ENCODE data around the gene PFDN1.
A peak's percentile ranks its signal among the peaks of the same experiment; 100 is the strongest.

Gene PFDN1

DNA sequence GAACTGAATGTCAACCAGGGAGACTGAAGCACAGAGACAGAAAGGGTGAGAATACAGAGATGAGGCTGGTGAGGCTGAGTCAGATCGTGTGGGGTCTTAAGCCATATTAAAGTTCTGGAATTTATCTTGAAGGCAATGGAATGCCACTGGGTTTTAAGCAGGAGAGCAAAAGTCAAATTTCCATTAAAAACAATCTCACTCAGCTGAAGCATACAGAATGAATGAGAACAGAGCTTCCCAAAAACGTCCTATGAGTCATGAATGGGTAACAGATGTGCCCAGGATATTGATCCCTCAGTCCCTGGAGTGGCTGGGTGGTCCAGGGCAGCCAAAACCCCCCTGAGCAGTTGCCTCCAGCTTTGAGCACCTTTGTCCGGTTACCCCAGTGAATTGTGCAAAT, 44.9 kb downstream of the PFDN1 start:
- DNase-seq, result no peak

DNA sequence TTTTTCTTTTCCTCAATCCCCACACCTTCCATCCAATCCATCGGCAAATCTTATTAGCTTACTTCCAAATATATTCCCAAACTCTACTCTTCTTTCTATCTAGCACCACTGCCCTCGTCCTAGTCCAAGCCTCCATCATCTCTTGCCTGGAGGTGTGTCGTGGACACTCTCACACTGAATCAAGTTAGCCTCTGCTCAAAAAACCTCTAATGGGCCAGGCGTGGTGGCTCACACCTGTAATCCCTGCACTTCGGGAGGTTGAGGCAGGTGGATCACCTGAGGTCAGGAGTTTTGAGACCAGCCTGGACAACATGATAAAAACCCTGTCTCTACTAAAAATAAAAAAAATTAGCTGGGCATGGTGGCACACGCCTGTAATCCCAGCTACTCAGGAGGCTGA, 46.2 kb downstream of the PFDN1 start:
- no peak for DNase-seq

DNA sequence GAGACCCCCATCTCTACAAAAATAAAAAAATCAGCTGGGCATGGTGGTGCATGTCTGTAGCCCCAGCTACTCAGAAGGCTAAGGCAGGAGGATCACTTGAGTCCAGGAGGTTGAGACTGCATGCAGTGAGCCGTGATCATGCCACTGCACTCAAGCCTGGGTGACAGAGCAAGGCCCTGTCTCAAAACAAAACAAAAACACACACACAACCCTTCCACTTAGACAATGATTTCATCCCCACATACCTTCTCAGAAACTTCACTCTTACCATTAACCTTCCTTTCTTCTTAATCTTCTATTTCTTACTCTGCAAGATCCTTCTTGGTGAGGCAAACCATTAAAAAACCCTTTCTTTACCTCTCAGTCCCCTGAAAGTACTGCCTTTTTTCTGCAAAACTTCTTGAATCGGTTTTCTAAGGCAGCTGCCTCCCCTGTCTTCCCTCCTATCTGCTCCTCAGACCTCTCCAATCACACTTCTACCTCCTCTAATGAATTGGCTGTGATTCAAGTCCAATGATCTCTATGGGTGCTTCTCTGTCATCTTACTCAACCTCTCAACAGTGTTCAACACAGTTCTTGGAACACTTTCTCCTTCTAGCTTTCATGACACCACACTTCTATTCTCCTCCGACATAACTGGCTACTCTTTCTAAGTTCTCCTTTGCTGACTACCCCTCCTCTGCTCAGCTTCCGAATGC, 47.3 kb downstream of the PFDN1 start:
- DNase-seq, result no peak

DNA sequence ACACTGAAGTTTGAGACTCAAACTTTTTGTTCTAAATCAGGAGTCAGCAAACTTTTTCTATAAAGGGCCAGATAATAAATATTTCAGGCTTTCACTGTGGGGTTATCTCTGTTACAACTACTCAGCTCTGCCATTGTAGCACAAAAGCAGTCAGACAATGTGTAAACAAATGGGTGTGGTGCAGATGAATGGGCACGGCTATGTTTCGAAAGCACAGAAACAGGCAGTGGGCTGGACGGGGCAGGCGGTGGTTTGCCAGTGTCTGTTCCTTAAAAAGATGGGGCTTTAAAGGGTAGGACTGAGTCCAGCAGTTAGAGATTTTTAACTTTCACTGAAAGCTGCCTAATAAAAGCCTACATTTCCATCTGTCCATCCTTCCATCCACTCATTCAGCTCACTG, 48.9 kb downstream of the PFDN1 start:
- DNase-seq, result no peak

DNA sequence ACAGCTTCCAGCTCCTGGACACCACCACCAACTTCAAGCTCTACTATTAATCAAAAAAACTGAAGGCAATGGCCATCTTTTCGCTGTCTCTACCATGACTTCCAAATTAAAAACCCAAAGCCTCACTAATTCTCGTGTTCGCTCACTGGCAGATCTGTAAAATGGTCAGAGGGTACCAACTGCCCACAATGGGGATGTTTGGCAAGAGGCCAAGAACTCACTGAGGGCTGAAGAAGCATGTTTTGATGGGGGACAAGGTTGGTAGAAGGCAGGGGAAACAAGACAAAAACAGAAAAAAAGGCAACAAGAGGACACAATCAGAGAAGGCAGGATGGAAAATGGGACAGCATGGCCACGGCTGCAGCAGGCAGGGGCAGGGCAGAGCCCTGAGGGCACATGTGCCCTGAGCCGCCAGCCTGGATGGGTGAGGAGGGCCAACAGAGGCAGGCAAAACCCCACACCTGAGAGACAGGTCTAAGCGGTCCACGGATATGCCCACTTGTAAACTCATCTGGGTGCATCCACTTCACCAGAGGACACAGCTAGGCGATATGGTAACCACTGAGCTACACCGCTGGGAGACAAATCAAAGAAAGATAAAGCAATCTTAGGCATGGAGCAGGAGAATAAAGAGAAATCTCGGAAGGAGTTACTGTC, 50.3 kb downstream of the PFDN1 start:
- DNase-seq, result no peak

DNA sequence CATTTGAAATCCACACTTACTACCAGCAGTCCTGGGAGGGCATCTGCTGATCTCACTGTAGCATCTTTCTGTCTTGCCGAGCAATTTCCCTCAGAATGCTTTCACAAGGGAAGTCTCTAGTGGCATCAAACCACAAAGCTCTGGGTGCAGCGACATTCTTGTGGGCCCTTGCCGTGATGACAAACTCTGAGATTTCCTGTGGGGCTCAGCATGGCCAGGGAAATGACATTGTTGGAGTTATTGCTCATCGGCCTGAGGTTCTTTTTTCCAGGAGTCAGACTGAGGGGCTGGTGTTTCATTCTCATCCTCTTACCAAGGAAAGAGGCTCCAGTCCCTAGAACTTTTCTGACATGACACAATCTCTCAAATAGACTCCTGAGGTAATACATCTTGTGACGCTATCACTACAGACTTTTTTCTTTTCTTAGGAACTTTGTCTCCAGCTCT, 51.4 kb downstream of the PFDN1 start:
- peak; percentile 71 to 83 for DNase-seq

DNA sequence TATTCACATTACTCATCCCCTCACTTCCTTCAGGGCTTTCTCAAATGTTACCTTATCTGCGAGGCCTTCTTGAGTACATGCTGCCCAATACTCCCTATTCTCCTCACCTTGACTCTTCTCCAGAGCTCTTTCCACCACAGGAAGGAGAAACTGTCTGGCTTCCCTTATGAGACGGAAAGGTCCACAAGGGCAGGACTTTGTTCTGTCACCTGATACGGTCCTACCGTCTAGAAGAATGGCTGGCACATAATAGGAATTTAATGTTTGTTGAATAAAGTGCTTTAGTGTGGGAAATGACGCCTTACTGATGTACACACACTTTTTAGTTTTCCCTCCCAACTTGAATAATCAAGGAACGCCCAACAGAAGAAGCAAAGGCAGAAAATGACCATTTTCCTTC, 52.5 kb downstream of the PFDN1 start:
- no peak for DNase-seq

DNA sequence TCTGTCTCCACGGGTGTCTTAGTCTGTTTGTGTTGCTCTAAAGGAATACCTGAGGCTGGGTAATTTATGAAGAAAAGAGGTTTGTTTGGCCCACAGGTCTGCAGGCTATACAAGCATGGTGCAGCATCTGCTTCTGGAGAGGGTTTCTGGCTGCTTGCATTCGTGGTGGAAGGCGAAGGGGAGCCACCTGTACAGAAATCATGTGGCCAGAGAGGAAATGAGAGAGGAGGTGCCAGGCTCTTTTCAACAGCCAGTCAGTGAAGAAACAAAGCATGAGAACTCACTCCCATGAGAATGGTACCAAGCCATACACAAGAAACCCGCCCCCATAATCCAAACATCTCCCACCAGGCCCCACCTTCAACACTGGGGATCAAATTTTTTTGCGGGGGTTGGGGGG, 53.4 kb downstream of the PFDN1 start:
- DNase-seq, result no peak

DNA sequence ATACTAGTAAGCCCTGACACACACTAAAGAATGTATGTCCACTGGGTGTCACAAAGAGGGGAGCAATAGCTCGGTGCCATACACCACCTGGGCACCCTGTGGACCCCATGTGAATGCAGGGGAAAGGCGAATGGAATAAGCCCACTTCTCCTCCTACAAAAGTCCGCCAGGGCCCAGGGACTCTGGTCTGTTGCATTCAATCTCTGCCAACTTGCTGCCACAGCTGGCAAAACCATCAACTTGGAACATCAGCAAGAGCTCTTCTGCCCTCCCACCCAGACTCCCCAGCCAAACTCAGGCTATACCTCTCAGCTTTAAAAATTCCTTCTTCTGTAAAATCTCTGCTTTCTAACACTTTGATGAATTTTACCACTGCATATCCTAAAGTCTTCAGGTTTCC, 54.5 kb downstream of the PFDN1 start:
- DNase-seq, result no peak

DNA sequence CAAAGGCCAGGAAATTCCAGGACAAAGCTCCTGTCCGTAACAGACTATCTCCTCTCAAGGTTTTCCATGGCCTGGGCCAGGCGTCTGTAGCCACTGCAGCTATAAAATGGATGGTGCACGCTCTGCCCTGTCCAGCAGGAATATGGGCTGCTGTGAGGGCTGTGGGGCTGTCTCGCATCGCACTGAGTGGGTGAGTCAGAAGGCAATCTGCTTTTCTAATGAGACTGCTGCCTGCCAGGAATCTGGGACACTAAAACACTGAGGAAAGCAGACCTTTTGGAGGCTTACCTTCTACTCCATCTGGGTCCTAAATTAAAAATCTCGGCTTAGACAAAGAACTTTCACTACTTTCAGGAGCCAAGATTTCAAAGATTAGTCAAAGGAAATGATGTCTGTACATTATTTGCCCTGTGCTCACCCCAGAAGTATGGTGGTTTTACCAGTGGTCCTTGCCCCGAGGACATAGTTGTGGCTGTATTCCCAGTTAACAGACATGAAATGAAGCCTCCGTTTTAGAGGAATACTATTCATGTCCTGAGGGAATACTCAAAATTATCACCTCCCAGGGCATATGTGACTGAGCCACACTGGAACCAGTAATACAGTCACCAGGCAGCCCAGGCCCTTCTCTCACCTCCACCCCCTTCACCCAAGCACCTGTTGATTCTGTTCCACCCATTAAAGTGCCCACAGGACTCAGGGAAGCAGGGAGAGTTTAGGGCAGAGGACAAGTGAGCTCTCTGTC, 56.4 kb downstream of the PFDN1 start:
- no peak for DNase-seq

DNA sequence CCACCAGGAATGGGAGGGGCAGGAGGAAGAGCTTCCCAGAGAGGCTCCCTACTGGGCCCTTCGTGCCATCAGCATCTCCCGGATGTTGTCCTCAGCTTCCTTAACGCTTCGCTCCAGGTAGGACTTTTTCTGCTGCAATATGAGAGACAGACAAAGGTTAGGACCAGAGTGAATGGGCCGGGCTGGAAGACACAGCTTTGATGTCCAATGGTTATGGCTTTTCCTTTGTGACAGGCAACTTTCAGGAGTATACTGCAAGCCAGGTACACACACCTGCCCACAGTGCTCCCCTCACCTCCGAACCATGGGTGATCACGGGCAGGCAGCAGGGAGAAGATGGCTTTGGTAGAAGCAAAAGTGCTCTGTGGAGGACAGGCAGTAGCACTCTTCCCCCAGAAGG, 57.0 kb downstream of the PFDN1 start:
- DNase-seq, result no peak

DNA sequence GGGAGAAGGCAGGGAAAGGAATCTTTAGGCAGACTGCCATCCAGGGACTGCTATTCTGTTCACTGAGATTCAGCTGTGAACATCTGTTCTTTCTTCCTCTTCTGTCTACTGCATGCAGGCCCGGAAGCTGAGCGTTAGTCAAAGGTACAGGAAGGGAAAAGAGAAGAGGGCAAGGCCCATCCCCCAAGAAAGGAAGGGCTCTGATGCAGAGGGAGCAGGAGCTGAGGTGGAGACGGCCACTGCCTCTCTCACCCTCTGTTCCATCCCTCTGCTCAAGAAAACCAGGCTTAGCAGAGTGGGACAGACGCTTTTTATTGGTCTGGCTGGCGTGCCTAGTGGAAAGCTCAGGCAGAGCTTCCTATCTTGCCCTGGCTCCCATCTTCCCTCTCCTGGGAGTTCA, 57.6 kb downstream of the PFDN1 start:
- DNase-seq, result no peak

DNA sequence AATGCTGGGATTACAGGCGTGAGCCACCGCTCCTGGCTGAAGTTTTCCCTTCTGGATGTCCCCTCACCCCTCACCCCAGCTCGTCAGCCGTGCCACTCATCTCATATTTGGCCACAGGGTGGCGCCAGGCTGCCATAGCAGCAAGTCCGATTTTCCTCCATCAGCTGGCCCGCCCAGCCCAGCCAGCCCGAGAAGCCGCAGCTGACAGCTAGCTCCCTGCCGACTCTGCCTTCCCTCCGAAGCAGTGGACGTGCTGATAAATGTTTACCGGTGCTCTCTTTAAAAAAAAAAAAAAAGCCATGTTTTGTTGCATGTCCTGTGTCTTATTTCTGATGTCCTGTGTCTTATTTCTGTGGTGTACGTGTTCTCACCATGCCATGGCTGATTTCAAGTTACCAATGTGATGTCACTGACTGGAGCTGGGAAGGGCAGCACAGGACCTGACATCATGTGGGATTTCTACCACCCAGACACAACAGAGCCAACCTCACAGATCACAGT, 58.3 kb downstream of the PFDN1 start:
- DNase-seq, result peak; percentile 87 to 89

DNA sequence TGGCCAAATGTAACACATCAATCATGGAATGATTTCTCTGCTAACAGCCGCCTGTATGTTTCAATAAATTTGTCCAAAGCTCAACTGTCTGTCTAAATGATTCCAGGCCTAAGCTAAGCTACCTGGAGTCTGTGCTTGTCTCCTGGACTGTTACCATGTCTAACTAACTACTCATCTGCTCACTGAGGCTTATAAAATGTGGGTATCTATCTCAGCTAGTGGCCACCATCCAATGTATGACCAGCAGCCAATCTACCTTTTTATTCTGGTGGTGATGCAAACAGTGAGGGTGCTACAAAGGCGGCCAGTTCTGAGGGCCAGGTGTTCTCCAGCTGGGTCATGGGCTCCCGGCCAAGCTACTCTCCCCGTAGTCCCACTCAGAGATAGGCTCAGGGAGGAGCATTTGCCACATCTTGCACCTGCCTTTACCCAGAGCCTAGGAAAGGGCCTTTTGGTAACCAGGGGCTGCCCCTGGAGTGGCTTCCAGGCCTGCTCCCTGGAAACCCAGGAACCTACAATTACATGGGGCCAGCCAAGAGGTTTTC, 59.1 kb downstream of the PFDN1 start:
- no peak for DNase-seq

DNA sequence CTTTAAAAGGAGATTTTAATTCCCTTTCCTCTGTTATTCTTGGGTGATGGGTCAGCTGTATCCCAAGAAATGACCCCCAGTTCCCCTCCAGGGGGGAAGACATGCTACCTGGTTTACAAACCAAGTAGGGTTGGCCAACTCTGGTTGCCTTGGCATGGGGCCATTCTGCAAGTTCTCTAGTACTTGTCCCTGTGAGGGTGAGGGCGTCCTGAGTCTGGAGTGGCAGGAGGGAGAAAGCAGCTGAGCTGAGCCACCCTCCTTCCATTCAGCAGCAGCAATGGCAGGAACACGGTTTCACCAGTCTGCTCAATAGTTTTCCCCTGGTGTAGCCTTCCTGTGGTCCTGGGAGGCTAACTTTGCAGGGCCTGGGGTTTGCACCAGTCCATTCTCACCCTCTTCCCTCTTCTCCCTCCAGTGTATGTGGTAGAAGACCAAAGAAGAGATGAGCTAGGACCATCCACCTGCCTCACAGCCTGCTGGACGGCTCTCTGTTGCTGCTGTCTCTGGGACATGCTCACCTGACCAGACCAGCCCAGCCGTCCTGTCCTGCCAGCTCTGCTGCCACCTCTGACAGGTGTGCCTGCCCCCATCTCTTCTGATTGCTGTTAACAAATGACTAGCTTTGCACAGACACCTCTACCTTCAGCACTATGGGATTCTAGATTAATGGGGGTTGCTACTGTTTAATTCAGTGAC, 59.9 kb downstream of the PFDN1 start:
- no peak for DNase-seq

DNA sequence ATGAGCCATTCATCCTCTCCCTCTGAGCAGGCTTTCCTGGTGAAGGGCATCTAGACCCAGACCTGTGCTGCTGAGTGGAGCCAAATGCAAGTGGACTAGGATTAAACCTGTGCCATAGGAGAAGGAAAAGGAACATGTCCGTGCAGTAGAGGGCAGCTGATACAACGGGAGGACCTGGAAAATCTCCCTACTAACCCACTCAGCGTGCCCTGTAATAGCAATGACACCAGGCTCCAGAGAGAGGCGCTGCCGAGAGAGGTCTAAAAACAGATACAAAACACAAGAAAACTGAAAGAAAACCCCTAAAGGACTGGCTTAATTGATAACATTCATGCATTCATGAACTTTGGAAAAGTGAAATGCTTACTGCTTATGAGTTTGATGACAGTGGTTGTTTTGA, 60.8 kb downstream of the PFDN1 start:
- DNase-seq, result no peak

DNA sequence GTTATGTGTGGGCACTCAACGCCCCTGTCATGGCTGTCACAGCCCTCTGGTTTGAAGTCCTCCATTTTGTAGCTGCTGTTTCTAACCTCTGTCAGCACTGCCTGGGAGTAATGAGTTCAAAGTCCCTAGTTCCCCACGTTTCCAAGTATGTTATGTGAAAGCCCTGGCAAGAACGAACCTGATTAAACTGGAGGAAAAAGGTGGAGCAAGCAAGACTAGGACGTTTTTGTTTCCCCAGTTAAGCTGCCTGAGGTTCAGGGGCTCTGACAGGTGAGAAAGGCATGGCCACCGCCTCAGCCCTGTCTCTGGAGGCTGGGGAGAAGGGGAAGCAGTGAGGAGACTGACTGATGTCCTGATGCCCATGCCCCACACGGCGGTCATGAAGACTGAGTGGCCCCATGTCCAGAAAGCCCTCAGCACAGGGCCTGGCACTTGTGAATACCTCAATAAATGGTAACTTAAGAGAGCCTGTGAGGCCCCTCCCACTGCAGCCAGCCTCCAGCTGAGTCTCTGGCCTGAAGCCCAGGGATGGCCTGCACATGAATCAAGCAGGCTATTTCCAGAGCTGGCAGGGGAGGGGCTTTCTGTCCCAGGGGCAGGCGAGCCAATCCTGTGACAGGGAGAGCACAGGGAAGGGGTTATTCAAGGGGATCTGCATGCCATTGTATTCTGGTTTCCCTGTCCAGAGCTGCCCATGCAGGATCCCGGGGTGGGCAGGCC, 61.8 kb downstream of the PFDN1 start:
- DNase-seq, result no peak

DNA sequence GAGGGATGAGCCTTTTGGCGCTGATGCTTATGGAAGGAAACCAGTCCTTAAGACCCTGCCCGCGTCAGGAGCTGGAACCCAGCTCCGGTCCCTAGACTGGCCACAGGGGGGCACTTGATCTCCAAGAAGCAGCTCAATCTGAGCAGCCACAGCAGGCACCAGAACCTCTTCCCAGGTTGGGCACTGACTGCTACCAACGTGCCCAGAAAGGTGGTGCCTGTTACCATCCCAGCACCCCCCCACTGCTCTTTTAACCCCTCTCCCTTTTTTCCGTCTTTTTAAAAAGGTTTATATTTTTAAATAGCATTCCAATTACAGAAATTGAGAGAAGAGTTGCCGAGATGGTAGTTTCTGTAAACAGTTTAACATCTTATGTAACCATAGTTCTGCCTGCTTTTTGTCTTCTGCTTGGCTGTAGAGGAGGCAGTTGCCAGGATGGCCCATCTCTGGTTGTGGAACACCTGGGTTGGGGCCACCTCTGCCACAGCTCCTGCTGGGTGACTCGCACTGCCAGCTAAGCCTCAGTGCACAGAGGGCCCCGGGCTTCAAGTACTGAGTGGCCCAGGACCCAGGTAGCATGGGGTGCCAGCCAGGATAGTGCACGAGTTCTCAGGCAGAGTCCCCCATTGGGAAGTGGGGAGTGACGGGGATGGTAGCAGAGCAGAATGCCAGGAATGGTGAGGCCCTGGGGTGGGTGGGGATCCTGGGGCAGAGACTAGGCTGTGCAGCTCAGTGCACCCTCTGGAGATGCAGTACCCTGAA, 62.8 kb downstream of the PFDN1 start:
- peak; percentile 73 to 78 for DNase-seq

DNA sequence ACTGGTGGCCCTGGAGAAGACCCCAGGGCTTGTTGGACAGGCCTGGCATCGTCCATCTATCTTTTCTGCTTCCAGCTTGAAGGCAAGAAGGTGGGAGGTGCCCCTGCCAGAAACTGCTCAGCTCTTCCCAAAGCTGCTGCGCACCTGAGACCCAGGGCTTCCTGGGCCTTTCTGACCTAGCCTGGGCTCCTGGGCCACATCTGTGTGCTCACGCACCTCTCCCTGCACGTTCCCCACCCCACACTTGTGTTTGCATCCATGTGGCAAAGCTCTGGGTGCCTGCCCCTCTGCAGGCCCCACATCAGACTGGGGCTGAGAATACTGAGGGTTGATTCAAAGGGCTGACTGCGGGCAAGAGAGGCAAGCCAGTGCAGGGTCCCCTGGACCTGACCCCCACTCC, 63.4 kb downstream of the PFDN1 start:
- no peak for DNase-seq

DNA sequence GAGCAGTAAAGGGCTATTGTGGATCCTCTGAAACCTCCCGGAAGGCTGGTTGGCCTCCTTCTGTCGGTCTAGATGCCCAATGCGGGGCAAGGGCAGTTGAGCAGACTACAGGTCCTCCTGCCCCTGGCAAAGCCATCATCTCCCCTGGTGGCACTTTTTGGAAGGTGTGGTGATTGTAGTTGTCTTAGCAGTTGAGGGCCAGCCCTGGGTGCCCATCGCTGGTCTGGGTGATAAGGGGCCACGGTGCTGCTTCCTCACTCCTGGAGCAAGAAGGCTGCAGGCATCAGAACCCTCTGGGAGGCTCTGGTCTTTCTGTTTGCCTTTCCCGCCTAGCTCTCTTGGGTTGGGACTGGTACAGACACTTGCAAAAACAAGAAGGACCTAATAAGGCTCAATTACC, 64.1 kb downstream of the PFDN1 start:
- no peak for DNase-seq

DNA sequence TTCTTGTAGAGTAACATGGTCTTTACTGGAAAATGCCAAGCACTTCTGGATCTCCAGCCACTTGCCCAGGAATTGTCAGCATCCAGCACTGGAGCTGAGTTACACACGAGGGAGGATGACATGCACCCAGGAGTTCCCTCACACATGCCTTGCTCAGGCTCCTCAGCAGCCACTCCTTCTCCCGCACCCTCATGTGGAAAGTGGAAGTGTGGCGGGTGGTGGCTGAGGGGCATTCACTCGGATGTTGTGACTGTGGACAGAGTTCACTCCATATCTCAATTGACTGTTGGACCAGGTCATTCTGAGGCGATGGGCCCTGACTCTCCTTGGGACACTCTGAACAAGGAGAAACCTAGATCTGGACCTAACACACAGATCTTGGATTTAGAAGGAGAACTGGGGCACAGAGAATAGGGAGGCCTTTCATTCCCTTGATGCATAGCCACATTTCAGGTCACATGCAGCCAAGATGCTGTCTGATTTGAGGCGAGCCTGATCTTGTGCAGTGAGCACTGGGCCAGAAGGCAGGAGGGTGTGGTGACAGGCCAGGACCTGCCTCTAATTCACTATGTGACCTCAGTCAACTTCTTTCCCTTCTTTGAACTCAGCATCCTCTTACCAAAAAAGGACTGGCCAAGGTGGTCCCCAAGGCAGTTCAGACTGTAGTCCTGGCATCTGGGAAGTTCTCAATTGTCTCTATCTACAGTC, 65.9 kb downstream of the PFDN1 start:
- DNase-seq, result no peak

Data from activated CD4-positive, alpha-beta T cell treated with anti-CD3 and anti-CD28 coated beads, Interleukin-2, amount 50 U/mL, for 48 hours (primary cell).